GM13977 (cell line): Measurements from ENCODE around the gene PADI1.

ENCODE experiments used
- DNase-seq: peaks from one replicate; pipeline ENCODE4 v3.0.0; 2012; ENCODE audit warnings: low spot score
- in situ Hi-C: fragments of 300-500 bp; cut with MboI; formaldehyde crosslinking; loops from one replicate; pipeline ENCODE4 v1.12.0; 2022; ENCODE audit warnings: low sequenced_read_pairs, low pct_unique_long_range_greater_than_20kb, mixed read lengths, inconsistent platforms; ENCODE audit not compliant: unreplicated experiment
- TF ChIP-seq, protein P1 (sequence below): IDR thresholded peaks from 2 replicates; pipeline ENCODE4 v1.5.1; 2012; ENCODE audit warnings: mild to moderate bottlenecking, control low read depth; ENCODE audit not compliant: insufficient read depth; ENCODE audit errors: extremely low read depth, missing control alignments

The PADI1 gene

DNA sequence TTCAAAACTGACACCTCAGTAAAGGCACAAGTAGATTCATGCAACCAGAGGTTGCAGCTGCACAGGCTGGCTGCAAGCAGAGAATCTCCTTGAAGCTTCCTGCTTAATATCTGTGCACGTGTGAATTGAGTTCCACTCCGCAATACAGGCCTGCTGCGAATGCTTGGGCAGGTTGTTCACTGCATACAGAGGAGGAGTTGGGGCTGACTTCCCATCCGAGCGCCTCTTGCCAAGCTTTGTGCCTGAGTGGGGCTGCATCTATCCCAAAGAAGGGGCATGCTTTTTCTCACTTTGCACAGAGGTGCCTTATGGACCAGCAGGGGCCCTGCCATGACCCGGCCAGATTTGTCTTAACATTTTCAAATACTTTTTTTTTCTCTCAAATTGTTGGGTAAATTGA is 17.9 kb upstream of the PADI1 start:
- TF ChIP-seq, protein P1, sequence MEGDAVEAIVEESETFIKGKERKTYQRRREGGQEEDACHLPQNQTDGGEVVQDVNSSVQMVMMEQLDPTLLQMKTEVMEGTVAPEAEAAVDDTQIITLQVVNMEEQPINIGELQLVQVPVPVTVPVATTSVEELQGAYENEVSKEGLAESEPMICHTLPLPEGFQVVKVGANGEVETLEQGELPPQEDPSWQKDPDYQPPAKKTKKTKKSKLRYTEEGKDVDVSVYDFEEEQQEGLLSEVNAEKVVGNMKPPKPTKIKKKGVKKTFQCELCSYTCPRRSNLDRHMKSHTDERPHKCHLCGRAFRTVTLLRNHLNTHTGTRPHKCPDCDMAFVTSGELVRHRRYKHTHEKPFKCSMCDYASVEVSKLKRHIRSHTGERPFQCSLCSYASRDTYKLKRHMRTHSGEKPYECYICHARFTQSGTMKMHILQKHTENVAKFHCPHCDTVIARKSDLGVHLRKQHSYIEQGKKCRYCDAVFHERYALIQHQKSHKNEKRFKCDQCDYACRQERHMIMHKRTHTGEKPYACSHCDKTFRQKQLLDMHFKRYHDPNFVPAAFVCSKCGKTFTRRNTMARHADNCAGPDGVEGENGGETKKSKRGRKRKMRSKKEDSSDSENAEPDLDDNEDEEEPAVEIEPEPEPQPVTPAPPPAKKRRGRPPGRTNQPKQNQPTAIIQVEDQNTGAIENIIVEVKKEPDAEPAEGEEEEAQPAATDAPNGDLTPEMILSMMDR: no peak
- in situ Hi-C loops: no loop called here
- no peak for DNase-seq

DNA sequence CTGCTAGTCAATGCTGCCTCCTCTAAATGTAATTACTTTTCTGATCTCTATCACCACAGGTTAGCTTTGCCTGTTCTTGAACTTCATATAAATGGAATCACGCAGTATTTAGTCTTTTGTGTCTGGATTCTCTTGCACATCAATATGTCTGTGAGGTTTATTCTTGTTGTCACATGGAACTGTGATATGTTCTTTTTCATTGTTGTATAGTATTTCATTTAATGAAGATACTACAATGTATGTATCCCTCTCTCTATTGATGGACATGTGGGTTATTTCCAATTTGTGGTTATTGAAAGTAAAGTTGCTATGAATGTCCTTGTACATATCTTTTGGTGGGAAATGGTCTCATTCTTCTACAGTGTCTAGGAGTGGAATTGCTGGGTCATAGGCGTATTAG is 16.7 kb upstream of the PADI1 start:
- in situ Hi-C loops: no loop called here
- TF ChIP-seq, protein P1: no peak
- DNase-seq: no peak

DNA sequence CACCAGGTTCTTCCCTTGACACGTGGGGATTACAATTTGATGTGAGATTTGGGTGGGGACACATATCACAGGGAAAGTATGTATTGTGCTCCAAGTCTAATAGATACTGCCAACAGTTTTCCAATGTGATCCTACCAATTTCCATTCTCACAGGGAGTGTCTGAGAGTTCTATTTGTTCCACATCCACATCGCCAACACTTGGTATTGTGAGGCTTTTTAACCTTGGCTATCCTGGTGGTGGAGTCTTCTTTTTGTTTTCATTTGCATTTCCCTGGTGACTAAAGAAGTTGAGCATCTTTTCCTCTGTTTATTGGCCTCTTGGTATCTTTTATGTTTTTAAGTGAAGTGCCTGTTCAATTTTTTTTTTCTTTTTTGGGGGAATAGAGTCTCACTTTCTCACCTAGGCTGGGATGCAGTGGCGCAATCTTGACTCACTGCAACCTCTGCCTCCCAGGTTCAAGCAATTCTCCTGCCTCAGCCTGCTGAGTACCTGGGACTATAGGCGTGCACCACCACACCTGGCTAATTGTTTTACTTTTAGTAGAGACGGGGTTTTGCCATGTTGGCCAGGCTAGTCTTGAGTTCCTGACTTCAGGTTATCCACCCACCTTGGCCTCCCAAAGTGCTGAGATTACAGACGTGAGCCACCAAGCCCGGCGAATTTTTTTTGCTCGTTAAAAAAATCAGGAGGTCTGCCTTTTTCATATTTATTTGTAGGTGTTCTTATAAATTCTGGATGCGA is 15.9 kb upstream of the PADI1 start:
- no peak for DNase-seq
- TF ChIP-seq, protein P1: no peak
- in situ Hi-C loops: no loop called here

GRCh38 chr1:17189632-17189990 is 15.3 kb upstream of the PADI1 start:
- in situ Hi-C loops: no loop called here
- TF ChIP-seq, protein P1: no peak
- no peak for DNase-seq

GRCh38 chr1:17190010-17190995 is 14.6 kb upstream of the PADI1 start:
- in situ Hi-C loops: no loop called here
- DNase-seq: no peak
- TF ChIP-seq, protein P1: no peak

GRCh38 chr1:17191990-17192242 is 13.0 kb upstream of the PADI1 start:
- in situ Hi-C loops: no loop called here
- TF ChIP-seq, protein P1: no peak
- no peak for DNase-seq
